GOT3 (cell line): ENCODE results near the gene PTK6.
"Not testable (repeated sequence)": the region's sequence is repeated elsewhere in the genome, so short reads cannot be mapped to it uniquely, and the experiment has no call there.

ENCODE experiments used
- DNase-seq: peaks from one replicate; lab custom pipeline; 2025; ENCODE audit warnings: mixed read lengths; lab: John Stamatoyannopoulos, UW

PTK6 gene

DNA sequence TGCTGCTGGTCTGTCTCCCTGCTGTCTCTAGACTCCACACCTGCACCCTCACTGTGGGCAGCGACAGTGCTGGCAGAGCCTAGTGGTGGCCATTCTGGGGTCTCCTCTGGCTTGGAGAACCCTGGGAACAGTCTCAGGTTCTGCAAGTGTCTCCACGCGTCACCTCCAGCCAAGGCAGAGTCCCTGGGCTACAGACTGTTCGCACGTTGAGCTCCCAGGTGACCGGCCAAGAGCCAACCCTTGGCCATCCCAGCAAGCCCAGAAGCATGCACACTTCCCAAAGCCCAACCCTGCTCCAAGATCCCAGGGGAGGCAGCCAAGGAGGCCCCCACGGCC is 43.1 kb downstream of the PTK6 start:
- no peak for DNase-seq

GRCh38 chr20:63493563-63494020 is 43.6 kb downstream of the PTK6 start:
- DNase-seq: no peak

DNA sequence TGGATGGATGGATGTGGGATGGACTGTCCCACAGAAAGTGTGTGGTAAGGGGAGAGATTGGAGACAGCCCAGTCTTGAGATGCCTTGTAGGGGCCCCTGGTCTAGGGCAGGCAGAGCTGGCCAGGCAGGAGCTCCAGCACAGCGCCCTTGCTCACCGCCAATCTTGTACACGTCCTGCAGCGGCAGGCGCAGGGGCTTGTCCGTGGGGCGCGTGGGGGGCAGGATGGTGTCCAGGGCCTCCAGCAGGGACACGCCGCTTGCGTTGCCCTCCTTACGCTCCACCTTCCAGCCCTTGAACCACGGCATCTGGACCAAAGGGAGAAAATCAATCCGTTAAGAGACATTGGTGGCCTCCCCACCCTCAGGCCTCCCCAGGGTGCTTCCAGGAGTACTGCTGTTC is 44.2 kb downstream of the PTK6 start:
- DNase-seq: no peak

- no peak for DNase-seq
These were observed 44.7 kb downstream of the PTK6 start for GRCh38 chr20:63492518-63492917.

- no peak for DNase-seq
These were observed 45.4 kb downstream of the PTK6 start for GRCh38 chr20:63491635-63492230.

GRCh38 chr20:63491078-63491477 is 46.1 kb downstream of the PTK6 start:
- DNase-seq: no peak

GRCh38 chr20:63490416-63490815 is 46.8 kb downstream of the PTK6 start:
- DNase-seq: no peak

DNA sequence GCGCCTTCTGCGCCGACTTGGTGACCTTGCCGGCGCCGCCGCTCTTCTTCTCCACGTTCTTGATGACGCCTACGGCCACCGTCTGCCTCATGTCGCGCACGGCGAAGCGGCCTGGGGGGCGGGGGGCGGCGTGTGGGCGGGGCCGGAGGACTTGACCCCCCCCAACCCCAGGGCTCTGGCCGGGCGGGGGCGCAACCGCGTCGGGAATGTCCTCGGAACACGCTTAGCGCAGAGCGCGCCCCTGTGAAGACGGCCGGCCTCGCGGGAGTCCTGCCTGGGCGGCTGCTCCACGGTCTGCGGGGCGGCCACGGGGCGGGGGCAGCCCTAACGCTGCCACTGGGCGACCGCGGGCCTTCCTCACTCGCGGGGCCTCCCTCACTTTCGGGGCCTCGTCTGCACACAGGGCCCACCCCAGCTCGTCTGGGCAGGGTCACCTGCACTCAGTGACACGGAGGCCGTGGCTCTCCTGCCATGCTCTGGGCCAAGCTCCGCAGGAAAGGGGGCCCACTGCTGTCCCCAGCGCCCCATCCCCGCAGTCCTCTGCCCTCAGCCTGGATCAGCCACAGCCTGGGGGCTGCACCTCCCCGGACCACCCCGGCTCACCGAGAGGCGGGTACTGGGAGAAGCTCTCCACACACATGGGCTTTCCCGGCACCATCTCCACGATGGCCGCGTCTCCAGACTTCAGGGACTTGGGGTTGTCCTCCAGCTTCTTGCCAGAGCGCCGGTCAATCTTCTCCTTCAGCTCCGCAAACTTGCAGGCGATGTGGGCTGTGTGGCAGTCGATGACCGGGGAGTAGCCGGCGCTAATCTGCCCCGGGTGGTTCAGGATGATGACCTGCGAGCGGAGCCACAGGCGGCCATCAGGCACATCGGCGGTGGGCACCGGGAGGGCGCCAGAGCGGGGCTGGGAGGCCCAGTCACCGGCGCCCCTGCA is 48.6 kb downstream of the PTK6 start:
- DNase-seq: no peak

GRCh38 chr20:63487781-63488241 is 49.4 kb downstream of the PTK6 start:
- DNase-seq: no peak

DNA sequence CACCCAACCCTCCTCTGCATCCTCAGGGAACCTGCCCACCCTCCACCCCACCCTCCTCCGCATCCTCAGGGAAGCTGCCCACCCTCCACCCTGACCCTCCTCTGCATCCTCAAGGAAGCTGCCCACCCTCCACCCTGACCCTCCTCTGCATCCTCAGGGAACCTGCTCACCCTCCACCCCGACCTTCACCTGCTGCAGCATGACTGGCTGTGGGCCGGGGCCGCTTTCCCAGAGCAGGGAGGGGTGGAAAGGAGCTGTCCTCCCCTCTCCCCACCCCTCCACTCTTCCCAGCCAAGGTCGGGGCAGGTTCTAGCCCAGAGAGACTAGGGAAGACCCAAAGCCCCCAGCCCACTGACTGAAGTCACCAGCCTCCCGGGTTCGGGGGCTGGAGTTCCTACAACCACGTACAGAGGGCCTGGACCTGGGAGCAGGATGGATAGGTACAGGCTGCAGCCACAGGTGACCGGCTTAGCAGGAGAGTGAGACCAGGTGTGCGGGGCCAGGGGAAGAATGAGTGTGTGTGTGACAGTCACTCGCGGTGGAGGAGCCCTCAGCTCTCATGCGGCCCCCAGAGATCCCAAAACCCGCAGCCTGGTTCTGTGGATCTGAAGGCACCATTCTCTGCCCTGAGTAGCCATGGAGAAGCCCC is 49.9 kb downstream of the PTK6 start:
- no peak for DNase-seq

DNA sequence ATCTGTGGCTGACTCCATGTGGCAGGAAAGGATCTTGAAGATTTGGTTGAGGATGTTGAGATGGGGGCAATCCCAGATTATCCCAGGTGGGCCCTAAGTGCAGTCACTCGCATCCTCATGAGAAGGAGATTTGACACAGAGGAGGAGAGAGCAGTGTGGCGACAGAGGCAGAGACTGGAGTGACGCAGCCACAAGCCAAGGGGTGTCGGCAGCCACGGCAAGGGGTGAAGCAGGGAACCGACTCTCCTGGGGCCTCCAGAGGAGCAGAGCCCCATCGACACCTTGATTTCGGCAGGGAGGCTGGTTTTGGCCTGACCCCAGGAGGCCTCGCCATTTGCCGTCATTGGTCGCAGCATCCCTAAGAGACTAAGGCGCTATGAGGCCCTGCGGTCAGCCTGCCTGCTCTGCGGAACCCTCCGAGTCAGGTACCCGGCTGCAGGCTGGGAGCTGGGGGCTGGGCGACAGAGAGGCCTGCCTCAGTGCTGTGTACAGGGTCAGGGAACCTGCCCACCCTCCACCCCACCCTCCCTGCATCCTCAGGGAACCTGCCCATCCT is 50.8 kb downstream of the PTK6 start:
- DNase-seq: no peak

DNA sequence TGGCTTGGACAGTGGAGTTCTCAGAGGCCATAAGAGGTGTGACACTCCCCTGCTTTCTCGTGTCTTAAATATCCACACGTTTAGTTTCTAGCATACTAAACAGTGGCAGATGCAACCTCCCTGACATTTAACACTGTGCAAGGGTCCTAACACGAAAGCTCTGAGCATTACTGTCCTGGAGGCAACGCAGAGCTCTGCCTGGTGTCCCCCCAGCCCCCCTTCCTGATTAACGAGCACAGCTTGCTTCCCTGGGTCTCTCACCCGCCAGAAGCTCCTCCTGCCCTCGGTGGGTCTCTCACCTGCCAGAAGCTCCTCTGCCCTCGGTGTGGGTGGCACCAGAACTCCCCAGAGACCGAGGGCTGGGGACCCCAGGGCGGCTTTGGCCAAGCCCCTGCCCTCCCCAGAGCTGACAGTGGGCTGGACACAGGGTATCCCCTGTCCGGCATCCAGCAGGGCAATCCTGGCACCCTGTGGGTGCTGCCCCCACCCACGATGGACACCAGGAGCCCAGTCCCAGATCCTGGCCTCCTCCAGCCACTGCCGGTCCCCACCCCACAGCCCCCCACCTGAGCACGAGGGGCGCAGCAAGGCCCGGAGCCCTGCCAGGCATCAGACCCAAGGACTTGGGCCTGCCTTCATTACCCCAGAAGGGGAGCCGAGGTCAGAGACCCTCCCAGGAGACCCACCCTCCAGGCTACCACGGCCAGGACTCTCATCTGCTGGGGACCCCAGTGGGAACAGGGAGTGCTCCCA is 52.3 kb downstream of the PTK6 start:
- no peak for DNase-seq

GRCh38 chr20:63484236-63484635 is 52.9 kb downstream of the PTK6 start:
- no peak for DNase-seq

DNA sequence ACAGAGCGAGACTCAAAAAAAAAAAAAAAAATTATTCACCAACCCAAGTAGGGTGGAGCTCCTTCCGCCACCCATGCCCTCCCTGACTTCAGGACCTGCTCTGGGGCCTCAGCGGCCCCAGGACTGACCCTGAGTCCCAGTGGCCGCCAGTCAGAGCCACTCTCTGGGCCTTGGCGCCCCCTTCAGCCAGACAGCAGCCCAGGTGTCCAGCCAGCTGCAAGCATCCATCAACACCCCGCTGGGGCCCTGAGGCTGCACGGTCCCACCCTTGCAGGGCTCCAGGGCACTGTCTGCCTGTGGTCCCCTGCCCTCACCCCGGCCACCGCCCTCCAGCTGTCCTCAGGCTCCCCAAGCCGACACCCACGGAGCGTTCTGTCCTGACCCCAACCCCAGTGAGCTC is 53.3 kb downstream of the PTK6 start:
- DNase-seq: no peak

DNA sequence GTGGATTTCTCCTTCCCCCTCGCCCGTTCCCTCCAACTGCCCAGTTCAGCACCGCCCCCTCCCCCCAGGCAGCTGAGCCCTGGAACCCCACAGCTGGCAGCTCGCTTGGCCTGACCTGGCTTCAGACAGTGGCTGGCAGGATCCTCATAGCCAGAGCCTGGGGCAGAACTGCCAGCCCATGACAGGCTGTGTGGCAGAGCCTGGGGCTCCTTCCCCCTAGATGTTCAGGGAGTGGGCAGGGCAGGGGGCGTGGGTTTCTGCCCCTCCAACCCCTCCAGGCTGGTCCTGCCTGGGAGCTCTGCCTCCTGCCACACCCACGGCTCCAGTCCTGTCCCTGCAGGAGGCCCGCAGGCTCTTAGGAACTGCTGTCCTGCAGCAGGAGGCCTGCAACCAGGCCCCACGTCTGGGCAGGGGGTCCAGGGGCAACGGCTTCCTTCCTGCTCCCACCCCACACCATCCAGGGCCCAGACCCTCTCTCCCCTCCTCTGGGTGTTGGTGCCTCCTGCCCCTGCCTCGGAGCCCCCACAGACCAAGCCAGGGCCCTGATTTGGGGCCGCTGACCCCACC is 55.1 kb downstream of the PTK6 start:
- DNase-seq: no peak

- no peak for DNase-seq
These were observed 55.7 kb downstream of the PTK6 start for GRCh38 chr20:63481503-63481902.

DNA sequence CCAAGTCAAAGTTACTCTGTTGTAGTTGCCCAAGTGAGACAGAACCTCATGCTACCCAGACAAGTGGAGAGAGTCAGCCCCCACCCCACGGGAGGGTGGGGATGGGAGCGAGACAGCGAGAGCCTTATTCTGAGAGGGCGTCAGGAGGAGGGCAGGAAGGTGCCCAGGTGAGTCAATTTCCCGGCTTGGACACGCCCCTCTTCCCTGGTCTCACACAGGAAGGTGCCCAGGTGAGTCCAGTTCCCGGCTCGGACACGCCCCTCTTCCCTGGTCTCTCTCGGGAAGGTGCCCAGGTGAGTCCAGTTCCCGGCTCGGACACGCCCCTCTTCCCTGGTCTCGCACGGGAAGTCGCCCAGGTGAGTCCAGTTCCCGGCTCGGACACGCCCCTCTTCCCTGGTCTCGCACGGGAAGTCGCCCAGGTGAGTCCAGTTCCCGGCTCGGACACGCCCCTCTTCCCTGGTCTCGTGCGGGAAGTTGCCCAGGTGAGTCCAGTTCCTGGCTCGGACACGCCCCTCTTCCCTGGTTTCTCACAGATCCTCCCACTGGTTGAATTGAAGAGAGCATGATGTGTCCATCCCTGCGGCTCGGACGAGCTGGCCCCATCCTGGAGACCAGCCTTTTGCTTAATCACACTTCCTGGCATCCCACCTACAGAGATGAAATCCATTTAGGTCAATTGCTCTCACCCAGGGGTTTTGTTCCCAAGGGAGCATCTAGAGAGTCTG is 57.3 kb downstream of the PTK6 start:
- DNase-seq: not testable (repeated sequence)

GRCh38 chr20:63478346-63479302 is 58.6 kb downstream of the PTK6 start:
- no peak for DNase-seq
